DMS 273 (cell line): Measurements from ENCODE around the gene GINS1.
"Not testable (repeated sequence)": the region's sequence is repeated elsewhere in the genome, so short reads cannot be mapped to it uniquely, and the experiment has no call there.

ENCODE experiments used
- DNase-seq: peaks from one replicate; lab custom pipeline; 2025; ENCODE audit not compliant: unreplicated experiment; lab: John Stamatoyannopoulos, UW

GINS1 gene

DNA sequence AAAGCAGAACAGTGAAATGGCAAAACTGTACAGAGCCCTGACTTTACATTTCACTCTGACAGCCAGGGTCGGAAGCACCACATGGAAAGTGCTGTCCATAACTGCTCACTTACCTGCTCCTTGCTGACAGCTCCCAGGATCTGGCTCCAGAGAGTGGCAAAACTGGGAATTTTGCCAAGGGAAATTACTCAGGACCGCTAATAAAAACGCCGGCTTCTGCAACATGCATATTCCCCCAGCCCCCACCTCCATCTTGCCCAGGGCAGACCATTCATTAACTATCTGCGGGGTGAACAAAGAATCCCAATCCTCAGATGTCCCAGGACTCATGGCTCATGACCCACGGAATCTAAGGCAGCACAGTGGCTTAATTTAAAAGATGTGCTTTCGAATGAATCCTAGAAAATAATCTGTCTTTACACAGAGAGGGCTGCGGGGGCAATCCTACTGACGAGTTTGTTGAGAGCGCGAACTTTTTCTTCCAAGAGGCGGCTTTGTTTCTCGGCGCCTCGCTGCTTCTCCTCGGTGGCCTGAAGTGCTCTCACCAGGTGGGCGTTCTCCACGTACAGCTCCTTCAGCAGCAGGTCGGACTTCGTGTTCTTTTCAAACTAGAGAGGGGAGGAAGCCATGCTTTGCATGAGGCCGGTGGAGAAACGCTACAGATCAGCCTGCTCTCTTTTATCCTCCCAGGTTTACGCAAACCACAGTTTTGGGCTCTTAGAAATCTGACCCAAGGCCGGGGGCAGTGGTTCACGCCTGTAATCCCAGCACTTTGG, 45.8 kb downstream of the GINS1 start:
- DNase-seq, result peak; percentile 75

DNA sequence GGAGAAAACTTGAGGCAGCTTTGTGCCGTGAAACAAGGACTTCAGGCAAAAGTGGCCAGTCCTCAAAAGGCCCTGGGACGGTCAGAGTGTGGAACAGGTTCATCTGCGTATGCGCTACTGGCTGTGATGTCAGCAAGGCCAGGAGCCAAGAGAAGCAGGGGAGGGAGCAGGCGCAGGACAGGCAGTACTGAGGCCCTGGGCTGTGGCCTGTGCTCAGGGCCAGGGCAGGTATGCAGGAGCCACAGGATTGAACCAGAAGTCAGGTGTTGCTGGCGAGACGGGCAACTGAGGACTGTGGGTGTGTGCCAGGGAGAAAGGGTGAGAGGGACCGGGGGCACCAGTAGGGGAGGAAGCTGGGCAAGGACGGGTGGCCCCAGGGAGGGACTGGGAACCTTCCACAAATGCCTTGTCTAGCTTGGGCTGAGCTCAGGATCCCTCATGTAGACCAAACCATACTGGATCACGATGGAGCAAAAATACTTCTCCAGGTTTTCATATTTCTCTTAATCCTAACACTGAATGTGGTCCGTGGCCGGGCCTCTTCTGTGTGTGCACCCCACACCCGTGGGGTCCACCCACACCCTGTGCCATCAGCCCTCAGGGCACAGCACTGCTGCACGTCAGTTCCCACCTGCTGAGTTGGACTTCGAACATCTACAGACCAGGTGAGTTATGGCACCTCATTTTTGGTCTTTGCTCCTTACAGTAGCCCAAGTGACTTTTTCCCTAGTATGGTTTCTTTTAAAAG, 46.9 kb downstream of the GINS1 start:
- no peak for DNase-seq

- no peak for DNase-seq
Observed at GRCh38 chr20:25457886-25458680, 50.6 kb downstream of the GINS1 start.

DNA sequence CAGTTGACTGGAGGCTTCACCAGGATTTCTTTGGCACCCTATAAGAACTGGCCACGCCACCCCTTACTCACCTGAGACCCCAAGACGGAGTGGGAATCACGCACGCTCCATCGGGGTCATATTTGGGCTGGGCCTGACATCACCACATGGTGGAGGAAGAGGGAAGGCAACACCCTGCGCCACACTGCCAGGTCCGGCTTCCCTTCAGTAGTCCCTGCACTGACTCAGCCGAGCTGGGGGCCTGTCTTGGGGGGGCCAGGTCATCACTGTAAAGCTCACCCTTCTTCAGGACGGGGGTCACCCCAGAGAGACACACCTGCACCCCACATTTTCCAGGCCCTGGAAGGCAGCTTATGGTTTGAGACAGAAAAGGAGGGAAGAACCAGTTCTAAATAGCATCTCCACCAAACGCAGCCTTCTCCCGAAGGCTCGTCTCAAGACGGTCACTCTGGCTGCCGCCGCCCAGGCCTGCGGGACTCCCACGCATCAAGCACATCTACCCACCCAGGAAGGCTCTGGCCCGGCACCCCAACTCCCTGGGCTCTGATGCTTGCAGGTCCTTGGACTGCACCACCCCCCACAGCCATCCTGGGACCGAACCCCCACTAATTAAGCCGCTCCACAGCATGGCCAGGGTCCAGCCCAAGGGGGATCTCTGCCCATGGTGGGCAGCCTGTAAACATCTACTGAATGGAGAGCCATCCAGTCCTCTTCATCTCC, 51.8 kb downstream of the GINS1 start:
- DNase-seq, result no peak

DNA sequence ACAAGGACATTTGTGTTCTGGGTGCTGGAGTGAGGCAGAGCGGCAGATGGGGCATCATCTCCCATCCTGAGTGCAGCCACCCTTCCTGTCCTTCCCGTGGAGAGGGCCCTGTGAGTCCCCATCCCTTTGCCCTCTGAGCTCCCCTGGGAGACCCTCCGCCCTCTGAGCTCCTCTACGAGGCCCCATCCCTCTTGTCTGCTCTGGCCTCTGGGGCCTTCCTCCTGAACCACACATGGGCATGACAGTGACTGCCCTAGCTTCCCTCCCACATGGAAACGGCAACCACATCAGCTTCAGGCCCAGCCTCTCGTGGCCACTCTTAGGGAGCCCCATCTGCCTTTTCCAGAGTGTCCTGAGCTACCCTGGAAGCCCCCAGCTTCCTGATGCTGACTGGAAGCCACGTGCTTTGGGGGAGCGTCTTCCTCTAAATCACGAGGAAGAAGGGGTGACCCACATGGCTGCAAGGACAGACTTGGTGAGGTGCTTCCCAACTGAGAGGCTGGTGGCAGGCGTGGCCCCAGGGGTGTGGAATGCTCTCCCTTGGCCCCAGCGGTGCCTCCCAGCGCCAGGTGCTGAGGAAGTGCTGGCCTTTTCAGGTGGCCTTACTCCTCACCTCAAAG, 52.6 kb downstream of the GINS1 start:
- no peak for DNase-seq

GRCh38 chr20:25460566-25461280, 53.2 kb downstream of the GINS1 start:
- DNase-seq, result no peak

GRCh38 chr20:25461281-25461650, 53.8 kb downstream of the GINS1 start:
- no peak for DNase-seq

DNA sequence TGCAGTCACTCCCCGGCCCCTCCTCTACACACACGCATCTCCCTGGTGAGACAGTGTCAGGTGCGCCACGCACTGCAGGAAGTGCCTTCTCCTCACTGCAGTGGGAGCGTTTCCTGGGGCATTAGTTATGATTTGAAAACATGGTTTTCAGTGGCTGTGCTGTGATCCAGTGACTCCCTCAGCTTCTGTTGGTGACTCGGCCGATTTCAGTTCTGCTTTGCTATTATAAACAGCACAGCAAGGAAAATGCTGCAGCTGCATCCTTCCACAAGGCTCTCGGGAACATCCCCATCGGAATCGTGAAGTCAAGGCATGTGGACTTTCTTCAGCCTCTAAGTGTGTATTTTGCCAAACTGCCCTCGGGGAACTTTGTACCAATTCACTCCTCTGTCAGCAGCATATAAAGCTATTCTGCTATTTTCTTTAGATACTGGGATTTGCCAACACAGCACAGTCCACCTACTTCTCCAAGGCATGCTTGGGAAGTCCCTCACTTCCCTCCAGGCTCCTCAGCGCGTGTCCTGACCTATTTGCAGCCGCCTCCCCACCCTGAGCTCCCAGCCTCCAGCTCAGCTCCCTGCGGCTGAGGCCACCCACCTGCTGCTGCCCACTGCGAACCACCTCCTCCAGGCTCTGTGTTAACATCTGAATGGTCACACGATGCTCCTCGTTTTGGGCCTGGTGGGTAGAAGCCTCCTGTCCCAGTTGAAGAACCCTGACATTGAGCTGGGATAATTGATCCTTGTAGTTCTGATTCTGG, 54.5 kb downstream of the GINS1 start:
- no peak for DNase-seq

DNA sequence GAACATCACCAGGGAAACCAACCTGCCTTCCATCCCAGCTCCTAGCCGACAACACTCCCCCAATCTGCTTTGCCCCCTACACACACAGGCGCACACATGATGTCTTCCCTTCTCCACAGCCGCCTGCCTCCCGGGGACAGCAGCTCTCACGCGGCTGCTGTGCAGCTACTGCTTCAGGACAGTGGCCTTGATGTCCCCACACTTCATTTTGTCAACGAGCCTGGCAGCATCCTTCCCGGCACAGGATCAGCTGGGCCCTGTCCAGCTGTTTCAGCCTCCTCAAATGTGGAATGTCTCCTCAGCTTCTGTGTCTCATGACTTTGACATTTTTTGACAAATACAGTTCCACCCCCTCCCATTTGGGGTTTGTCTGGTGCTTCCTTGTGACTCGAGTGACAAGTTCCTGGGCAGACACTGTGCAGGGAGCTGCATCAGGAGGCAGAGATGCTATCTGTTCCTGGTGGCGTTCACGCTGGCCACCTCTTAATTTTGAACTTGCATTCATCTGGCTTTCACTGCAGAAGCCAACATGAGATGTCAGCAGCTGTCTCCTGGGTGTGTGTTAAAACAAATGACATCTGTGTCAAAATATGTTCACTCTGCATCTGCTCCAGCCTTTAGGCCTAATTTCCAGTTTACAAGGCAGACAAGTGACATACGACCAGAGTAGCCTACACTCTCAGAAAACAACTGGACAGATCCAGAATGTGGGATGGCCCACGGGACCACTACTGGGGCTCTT, 57.2 kb downstream of the GINS1 start:
- DNase-seq, result peak; percentile 53

DNA sequence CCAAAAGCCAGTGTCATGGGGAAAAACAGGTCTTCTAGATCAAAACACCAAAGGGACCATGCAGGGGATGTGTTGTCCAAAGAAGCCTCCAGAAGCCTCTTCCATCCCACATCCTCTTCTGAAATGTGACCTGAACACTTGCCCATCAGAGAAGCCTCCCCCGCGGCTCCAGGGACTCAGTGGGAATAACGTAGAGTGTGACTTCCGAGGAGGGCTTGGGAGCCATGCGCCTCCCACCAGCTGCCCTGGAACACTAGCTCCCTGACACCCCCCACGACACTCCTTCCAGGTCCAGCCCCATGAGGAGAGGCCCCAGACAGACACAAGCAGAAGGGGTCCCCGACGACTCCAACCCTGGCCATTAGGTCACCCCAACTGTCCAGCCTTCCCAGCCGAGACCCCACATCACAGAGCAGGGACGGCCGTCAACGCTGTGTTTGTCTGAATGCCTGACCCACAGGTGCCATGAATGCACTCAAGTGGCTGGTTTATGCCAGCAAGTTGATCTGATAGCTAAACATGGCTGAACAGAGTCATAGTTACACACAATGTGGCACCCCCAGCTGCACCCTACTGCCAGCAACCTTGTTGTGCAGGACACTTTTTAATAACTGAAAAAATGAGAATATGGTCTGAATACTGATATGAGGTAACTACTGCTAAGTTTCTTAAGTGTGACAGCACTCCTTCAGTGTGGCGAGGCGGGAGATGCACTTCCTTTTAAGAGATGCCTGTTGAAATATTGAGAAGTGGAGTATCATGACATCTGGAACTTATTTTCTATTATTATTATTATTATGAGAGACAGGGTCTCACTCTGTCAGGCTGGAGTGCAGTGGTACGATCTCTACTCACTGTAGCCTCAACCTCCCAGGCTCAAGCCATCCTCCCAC, 58.0 kb downstream of the GINS1 start:
- DNase-seq, result no peak

GRCh38 chr20:25466846-25467245, 59.4 kb downstream of the GINS1 start:
- no peak for DNase-seq

DNA sequence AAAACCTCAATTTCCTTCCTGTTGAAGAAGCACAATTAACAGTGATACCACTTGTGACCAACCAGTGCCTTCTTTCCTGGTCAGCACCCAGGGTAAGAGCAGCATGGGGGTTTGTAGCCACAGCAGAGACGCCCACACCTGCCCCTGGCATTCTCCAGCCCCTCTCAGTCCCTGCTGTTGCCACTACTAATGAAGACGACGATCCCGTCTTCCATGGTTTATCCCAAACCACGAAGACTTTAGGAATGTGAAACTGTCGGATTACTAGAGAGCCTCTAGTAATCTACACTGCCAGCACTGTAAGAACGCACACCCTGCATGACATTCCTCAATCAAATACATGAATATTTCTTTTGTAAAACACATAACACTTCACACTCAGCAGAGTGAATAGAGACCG, 60.0 kb downstream of the GINS1 start:
- no peak for DNase-seq

DNA sequence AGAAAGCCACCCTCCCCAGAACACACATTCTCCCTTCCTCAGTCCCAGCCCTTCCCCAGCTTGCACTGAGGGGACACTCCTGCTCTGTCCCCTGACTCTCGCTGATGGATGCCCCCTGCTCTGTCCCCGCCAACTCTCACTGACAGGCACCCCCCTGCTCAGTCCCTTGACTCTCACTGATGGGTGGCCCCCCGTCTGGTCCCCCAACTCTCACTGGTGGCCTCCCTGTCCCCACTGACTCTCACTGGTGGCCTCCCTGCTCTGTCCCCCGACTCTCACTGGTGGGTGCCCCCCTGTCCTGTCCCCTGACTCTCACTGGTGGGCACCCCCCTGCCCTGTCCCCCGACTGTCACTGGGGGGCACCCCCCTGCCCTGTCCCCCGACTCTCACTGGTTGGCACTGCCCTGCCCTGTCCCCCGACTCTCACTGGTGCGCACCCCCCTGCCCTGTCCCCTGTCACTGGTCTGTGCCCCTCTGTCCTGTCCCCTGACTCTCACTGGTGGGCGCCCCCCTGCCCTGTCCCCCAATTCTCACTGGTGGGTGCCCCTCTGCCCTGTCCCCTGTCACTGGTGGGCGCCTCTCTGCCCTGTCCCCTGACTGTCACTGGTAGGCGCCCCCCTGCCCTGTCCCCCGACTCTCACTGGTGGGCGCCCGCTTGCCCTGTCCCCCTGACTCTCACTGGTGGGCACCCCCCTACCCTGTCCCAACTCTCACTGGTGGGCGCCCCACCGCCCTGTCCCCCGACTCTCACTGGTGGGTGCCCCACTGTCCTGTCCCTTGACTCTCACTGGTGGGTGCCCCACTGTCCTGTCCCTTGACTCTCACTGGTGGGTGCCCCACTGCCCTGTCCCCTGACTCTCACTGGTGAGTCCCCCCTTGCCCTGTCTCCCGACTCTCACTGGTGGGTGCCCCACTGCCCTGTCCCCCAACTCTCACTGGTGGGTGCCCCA, 60.9 kb downstream of the GINS1 start:
- DNase-seq, result no peak

- DNase-seq, result no peak
Observed at GRCh38 chr20:25469558-25469957, 62.1 kb downstream of the GINS1 start.

DNA sequence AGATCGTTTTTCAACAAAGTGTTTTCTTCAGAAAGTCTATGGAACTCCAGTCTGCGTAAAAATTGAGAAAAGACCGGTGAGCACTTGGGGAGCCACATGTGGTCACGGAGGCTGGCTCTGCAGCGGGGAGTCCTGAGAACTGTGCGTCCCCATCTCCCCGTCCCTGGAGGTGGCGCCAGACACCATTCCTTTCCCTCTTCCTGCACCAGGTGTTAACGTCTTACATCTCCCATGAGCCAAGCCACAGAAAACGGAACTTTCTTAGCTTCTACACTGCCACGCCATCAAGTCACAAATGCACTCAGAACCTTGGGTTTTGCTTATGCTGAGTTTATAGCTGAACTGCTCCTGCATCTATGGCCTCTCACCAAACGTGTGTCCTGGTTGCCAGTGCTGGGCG, 62.6 kb downstream of the GINS1 start:
- DNase-seq, result peak; percentile 61

DNA sequence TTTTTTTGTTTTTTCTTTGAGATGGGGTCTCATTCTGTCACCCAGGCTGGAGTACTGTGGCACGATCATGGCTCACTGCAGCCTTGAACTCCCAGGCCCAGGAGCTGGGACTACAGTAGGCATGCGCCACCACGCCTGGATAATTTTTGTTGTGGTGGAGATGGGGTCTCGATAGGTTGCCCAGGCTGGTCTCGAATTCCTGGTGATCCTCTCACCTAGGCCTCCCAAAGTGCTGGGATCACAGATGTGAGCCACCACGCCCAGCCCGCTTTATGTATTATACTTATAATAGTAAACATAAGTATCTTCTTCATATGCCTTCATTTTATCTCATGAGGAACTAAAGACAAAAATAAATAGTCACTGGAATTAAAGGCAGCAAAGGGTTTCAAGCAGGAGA, 63.5 kb downstream of the GINS1 start:
- no peak for DNase-seq

DNA sequence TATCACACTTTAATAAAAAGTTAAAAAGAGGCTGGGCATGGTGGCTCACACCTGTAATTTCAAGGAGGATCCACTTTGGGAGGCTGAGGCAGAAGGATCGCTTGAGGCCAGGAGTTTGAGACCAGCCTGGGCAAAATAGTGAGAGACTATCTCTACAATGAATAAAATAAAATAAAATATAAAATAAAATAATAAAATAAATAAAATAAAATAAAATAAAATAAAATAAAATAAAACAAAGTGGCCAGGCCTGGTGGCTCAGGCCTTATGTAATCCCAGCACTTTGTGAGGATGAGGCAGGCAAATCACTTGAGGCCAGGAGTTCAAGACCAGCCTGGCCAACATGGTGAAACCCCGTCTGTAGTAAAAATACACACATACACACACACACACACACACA, 65.8 kb downstream of the GINS1 start:
- not testable (repeated sequence) for DNase-seq
